HL-60 (cell line): ENCODE measurements around the gene TBL3.

ENCODE experiments used
- DNase-seq, 2 experiments: peaks; one replicate each; pipeline ENCODE4 v3.0.0-alpha.2; 2010 to 2020; ENCODE audit warnings: low read depth in 1 of 2, low spot score in 1 of 2
- H3K27ac ChIP-seq: fragments of 250-450 bp; sonication (Bioruptor Pico); replicated peaks from 2 replicates; pipeline ENCODE4 v1.5.1; 2020; ENCODE audit warnings: mild to moderate bottlenecking, moderate library complexity
- H3K27me3 ChIP-seq: fragments of 250-450 bp; sonication (Bioruptor Pico); 2 replicates; pipeline ENCODE4 v1.5.1; 2021; ENCODE audit warnings: mild to moderate bottlenecking, moderate library complexity; ENCODE audit not compliant: insufficient read depth, poor library complexity, severe bottlenecking
- H3K4me3 ChIP-seq: replicated peaks from 2 replicates; pipeline ENCODE4 v1.5.1; 2011; ENCODE audit warnings: mild to moderate bottlenecking, control low read depth, low read length; ENCODE audit not compliant: insufficient read depth
- CTCF ChIP-seq: IDR thresholded peaks from one replicate; pipeline ENCODE4 v1.5.1; 2011; ENCODE audit warnings: low read length, control low read depth, inconsistent platforms; ENCODE audit not compliant: insufficient read depth
- GABPA ChIP-seq: IDR thresholded peaks from 2 replicates; pipeline ENCODE4 v1.6.1; 2012; ENCODE audit warnings: low read depth
- POLR2AphosphoS5 ChIP-seq: IDR thresholded peaks from 2 replicates; pipeline ENCODE4 v1.6.1; 2012; ENCODE audit warnings: low read depth
- REST ChIP-seq: IDR thresholded peaks from 2 replicates; pipeline ENCODE4 v1.6.1; 2012; ENCODE audit warnings: low read depth; ENCODE audit not compliant: insufficient replicate concordance
- SPI1 ChIP-seq: IDR thresholded peaks from 2 replicates; pipeline ENCODE4 v1.6.1; 2012; ENCODE audit warnings: low read depth, mild to moderate bottlenecking, borderline replicate concordance

TBL3 gene

GRCh38 chr16:1976216-1976520 lies 4.3 kb downstream of the TBL3 start:
- TF ChIP-seq CTCF (no peak), REST (no peak), GABPA (no peak), POLR2AphosphoS5 (no peak), SPI1 (no peak)
- H3K4me3 ChIP-seq = no peak overlapping the region
- H3K27ac ChIP-seq = no peak overlapping the region
- DNase-seq = no peak
- peaks cover 14% of the 10 kb centered on the region for H3K27me3 ChIP-seq

GRCh38 chr16:1976951-1977874 lies 5.4 kb downstream of the TBL3 start:
- Histone ChIP-seq H3K4me3 (no peak overlapping the region), H3K27ac (no peak overlapping the region), H3K27me3 (peaks cover 19% of the 10 kb centered on the region)
- no peak for TF ChIP-seq SPI1
- no peak for TF ChIP-seq POLR2AphosphoS5
- TF ChIP-seq REST = no peak
- no peak for TF ChIP-seq CTCF
- no peak for TF ChIP-seq GABPA
- no peak for DNase-seq

- no peak for DNase-seq
- TF ChIP-seq CTCF (no peak), REST (no peak), GABPA (no peak), SPI1 (no peak), POLR2AphosphoS5 (no peak)
- no peak overlapping the region for H3K4me3 ChIP-seq
- H3K27me3 ChIP-seq = peaks cover 21% of the 10 kb centered on the region
- H3K27ac ChIP-seq = no peak overlapping the region
Observed at GRCh38 chr16:1977875-1978268, 6.0 kb downstream of the TBL3 start.
